Uterus (tissue), 4 donors: ENCODE measurements around the gene CTCFL. TPM values are rescaled to one million over a fixed set of nuclear protein-coding genes. Genes with fewer than 3 reads are reported as not detected.

Experiments
- DNase-seq, 2 donors: peaks; one replicate each; pipeline ENCODE4 v3.0.0-alpha.2; 2019 to 2020
- H3K27ac ChIP-seq, 2 donors: fragments of 200-600 bp; sonication (generic); 1 replicate in 1 of 2; 2 replicates in 1 of 2; pipeline ENCODE4 v1.5.1; 2016 to 2018
- H3K27me3 ChIP-seq, 2 donors: fragments of 200-600 bp; sonication (generic); one replicate each; pipeline ENCODE4 v1.5.1; 2018 to 2019; ENCODE audit warnings: control low read depth in 1 of 2
- H3K36me3 ChIP-seq, 2 donors: fragments of 200-600 bp; sonication (generic); one replicate each; pipeline ENCODE4 v1.5.1; 2019; ENCODE audit warnings: control low read depth in 1 of 2
- H3K4me1 ChIP-seq, 2 donors: fragments of 200-600 bp; sonication (generic); one replicate each; pipeline ENCODE4 v1.5.1; 2018 to 2019; ENCODE audit warnings: control low read depth in 1 of 2
- H3K4me3 ChIP-seq, 2 donors: fragments of 200-600 bp; sonication (generic); 1 replicate in 1 of 2; 2 replicates in 1 of 2; pipeline ENCODE4 v1.5.1; 2018 to 2019; ENCODE audit warnings: mild to moderate bottlenecking in 1 of 2
- H3K9me3 ChIP-seq, 2 donors: fragments of 200-600 bp; sonication (generic); one replicate each; pipeline ENCODE4 v1.5.1; 2019; ENCODE audit warnings: control low read depth in 1 of 2
- POLR2A ChIP-seq, 2 donors: fragments of 450-650 bp; IDR thresholded peaks; one replicate each; pipeline ENCODE4 v1.6.1; 2016; ENCODE audit warnings: antibody characterized with exemption in 2 of 2, mild to moderate bottlenecking in 1 of 2, moderate library complexity in 1 of 2
- intact Hi-C: fragments of 100-400 bp; cut with DNase I; formaldehyde crosslinking; loops from one replicate; pipeline ENCODE4 v1.15.1; 2023; ENCODE audit warnings: low total_unique reads
- total RNA-seq, 4 donors: library from RNA; depleted of rRNA in 3 of 4; stranded (reverse); fragments of >200 nt in 3 of 4; gene quantifications; one replicate each; pipeline versions ENCODE4 v1.1.0 to v1.2.4, GENCODE V29; 2014 to 2023
- TF ChIP-seq, protein P1 (sequence below), 4 experiments: fragments of 200-600 bp in 2 of 4; fragments of 450-650 bp in 2 of 4; sonication (generic) in 2 of 4; IDR thresholded peaks; one replicate each; pipeline ENCODE4 v1.5.1; 2016 to 2019; ENCODE audit warnings: antibody characterized with exemption in 4 of 4, mild to moderate bottlenecking in 2 of 4, moderate library complexity in 1 of 4
- donor health status: DM: yes; HTN: yes; CAD: no.

Gene CTCFL
- total RNA-seq, 4 donors from 2014 or later: 0.07 TPM; not detected in 3

DNA sequence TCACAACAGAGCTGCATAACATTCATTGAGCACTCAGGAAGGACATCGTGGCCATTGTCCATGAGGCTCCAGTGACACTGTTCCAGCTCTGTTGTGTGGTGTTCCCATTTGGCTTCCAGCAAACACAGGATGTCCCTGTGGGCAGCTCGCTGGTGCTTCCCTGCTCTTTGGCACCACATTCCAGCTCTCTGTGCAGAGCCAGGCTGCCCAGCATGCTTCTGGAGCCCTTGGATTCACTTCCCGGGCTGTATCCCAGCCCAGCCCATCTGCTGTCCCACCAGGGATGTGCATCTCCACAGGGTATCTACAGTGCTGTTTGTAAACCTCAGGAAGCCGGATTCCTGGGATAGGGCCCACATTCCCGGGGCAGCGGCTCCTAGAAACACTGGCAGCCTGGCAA, 57.2 kb downstream of the CTCFL start:
- H3K27ac ChIP-seq: no peak overlapping the region
- intact Hi-C loops: no loop called here
- DNase-seq: no peak

DNA sequence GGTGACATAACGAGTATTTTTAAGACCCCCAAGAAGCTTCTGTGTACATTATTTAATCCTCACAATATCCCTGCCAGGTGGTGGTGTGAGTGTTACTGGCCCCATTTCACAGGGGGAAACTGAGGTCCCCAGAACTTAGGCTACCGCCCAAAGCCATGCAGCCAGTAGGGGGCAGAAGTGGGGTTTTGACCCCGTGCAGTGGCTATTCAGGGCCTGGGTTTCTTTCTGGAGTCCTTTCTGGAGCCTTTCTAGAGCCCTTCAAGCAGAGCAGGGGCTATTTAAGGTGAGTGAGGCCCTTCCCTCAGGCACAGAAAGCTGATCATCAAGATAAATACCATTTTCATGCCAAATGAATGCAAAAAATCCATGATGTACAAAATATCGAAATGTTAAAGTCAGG, 59.0 kb downstream of the CTCFL start:
- TF ChIP-seq POLR2A (IDR thresholded peaks at IDR 0.05): no peak
- TF ChIP-seq, protein P1, sequence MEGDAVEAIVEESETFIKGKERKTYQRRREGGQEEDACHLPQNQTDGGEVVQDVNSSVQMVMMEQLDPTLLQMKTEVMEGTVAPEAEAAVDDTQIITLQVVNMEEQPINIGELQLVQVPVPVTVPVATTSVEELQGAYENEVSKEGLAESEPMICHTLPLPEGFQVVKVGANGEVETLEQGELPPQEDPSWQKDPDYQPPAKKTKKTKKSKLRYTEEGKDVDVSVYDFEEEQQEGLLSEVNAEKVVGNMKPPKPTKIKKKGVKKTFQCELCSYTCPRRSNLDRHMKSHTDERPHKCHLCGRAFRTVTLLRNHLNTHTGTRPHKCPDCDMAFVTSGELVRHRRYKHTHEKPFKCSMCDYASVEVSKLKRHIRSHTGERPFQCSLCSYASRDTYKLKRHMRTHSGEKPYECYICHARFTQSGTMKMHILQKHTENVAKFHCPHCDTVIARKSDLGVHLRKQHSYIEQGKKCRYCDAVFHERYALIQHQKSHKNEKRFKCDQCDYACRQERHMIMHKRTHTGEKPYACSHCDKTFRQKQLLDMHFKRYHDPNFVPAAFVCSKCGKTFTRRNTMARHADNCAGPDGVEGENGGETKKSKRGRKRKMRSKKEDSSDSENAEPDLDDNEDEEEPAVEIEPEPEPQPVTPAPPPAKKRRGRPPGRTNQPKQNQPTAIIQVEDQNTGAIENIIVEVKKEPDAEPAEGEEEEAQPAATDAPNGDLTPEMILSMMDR (IDR thresholded peaks at IDR 0.05): no peak
- Histone ChIP-seq H3K4me3 (no peak overlapping the region), H3K27ac (no peak overlapping the region), H3K4me1 (no peaks in the 10 kb centered on the region), H3K9me3 (no peaks in the 10 kb centered on the region), H3K27me3 (no peaks in the 10 kb centered on the region), H3K36me3 (no peaks in the 10 kb centered on the region)
- intact Hi-C loops: no loop called here
- DNase-seq: no peak

More for the DNA sequence above, 57.2 kb downstream of the CTCFL start:
- H3K9me3 ChIP-seq: no peaks in the 10 kb centered on the region
- H3K4me1 ChIP-seq: no peaks in the 10 kb centered on the region
- no peaks in the 10 kb centered on the region for H3K27me3 ChIP-seq
- no peak overlapping the region for H3K4me3 ChIP-seq
- no peaks in the 10 kb centered on the region for H3K36me3 ChIP-seq
- no peak for TF ChIP-seq POLR2A (IDR thresholded peaks at IDR 0.05)
- TF ChIP-seq, protein P1 (IDR thresholded peaks at IDR 0.05): no peak

DNA sequence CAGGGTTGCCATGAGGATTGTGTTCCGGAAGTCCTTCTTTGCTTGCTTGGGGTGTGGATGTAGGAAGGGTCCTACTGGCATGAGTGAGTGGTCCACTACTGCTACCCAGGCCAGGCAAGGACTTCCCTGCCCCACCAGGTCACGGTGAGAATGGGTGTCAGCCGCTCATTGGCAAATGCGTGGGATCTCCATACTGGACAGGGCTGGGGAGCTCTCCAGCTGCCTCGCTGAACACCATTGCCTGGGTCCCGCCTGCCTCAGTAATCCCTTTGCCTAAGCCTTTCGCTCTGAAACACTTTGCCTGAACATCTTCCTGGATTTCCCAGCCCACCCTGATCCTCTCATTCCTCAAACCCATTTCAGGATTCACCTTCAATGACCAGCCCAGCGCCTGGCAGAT, 59.5 kb downstream of the CTCFL start:
- Histone ChIP-seq H3K9me3 (no peaks in the 10 kb centered on the region), H3K27me3 (no peaks in the 10 kb centered on the region), H3K36me3 (no peaks in the 10 kb centered on the region), H3K27ac (no peak overlapping the region), H3K4me3 (no peak overlapping the region), H3K4me1 (no peaks in the 10 kb centered on the region)
- DNase-seq: no peak
- no peak for TF ChIP-seq POLR2A (IDR thresholded peaks at IDR 0.05)
- TF ChIP-seq, protein P1 (IDR thresholded peaks at IDR 0.05): no peak
- intact Hi-C loops: no loop called here

DNA sequence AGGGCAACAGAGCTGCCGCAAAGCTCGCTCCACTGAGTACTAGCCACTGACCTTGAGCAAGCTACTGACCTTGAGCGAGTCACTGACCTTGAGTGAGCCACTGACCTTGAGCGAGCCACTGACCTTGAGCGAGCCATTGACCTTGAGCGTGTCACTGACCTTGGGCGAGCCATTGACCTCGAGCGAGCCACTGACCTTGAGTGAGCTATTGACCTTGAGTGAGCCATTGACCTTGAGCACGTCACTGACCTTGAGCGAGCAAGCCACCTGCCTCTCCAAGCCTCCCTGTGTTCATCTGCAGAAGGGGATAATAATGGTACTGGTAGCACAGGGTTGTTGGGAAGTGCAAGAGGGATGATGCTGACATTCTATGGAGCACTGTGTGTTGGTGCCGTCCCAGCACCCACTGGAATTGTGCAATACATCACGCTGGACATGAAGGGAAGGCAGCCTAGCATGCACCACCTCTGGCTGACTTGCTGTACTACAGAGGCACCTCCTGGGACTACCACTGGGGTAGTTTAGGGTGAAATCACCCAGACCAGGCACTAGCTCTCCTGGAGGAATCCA, 60.2 kb downstream of the CTCFL start:
- no peak for DNase-seq
- Histone ChIP-seq H3K4me3 (no peak overlapping the region), H3K36me3 (no peaks in the 10 kb centered on the region), H3K27ac (no peak overlapping the region), H3K9me3 (no peaks in the 10 kb centered on the region), H3K27me3 (no peaks in the 10 kb centered on the region), H3K4me1 (no peaks in the 10 kb centered on the region)
- TF ChIP-seq POLR2A (IDR thresholded peaks at IDR 0.05): no peak
- TF ChIP-seq, protein P1 (IDR thresholded peaks at IDR 0.05): no peak
- intact Hi-C loops: no loop called here

DNA sequence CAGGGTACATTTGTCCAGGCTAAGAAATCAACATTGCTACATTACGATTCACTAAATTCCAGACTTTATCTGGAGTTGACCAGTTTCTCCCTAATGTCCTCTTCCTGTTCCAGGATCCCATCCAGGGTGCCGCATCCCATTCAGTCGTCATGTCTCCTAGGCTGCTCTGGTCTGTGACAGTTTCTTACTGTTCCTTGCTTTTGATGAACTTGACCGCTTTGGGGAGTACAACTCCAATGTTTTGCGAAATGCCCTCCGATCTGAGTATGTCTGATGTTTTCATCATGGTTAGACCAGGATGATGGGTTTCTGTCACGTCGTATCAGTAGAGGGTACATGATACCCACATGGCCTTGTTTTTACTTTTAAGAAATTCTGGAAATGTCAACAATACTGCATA, 62.2 kb downstream of the CTCFL start:
- no peaks in the 10 kb centered on the region for H3K4me1 ChIP-seq
- no peaks in the 10 kb centered on the region for H3K36me3 ChIP-seq
- no peak overlapping the region for H3K27ac ChIP-seq
- intact Hi-C loops: no loop called here
- no peaks in the 10 kb centered on the region for H3K9me3 ChIP-seq
- no peaks in the 10 kb centered on the region for H3K27me3 ChIP-seq
- no peak overlapping the region for H3K4me3 ChIP-seq
- TF ChIP-seq, protein P1 (IDR thresholded peaks at IDR 0.05): no peak
- TF ChIP-seq POLR2A (IDR thresholded peaks at IDR 0.05): no peak
- no peak for DNase-seq
